Activated T-helper 9 cell treated with anti-CD3 and anti-CD28 coated beads, Interleukin-2, amount 50 U/mL, for 16 hours (primary cell): ENCODE data around the gene TSPAN4.

Experiments used
- DNase-seq: peaks from one replicate; pipeline ENCODE4 v3.0.0-alpha.2; 2020; ENCODE audit warnings: low read depth

The TSPAN4 gene

GRCh38 chr11:911031-911889 is 68.6 kb downstream of the TSPAN4 start:
- peak; percentile 27 for DNase-seq

DNA sequence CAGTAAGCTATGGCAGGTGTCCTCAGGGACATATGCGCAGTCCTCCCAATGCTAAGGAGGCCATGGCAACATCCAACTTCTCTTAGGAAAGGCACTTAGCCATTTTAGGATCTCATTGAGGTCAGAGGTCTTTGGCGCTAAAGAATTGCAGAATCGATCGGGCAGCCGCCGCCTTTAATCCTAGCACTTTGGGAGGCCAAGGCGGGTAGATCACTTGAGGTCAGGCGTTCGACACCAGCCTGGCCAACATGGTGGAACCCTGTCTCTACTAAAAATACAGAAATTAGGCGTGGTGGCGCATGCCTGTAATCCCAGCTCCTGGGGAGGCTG is 69.2 kb downstream of the TSPAN4 start:
- DNase-seq: no peak

GRCh38 chr11:912266-912665 is 69.6 kb downstream of the TSPAN4 start:
- no peak for DNase-seq

DNA sequence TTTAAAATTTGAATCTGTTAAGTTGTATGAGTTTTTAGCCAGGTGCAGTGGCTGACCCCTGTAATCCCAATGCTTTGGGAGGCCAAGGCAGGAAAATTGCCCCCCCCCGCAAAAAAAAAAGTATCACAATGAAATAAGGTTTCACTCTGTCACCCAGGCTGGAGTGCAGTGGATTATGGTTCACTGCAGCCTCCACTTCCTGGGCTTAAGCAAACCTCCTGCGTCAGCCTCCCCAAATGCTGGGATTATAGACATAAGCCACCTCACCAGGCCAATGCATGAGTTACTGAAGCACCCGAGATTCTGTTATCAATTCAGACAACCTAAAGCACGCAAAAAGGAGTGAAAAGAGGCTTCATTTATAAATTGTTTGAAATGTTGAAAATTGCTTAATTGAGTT is 70.4 kb downstream of the TSPAN4 start:
- DNase-seq: no peak

- DNase-seq: no peak
Observed at GRCh38 chr11:914204-914603, 71.6 kb downstream of the TSPAN4 start.

- no peak for DNase-seq
Observed at GRCh38 chr11:914747-915501, 72.3 kb downstream of the TSPAN4 start.
